VCaP (cell line): Measurements from ENCODE around the gene GALNT5.

Source experiments
- H3K27ac ChIP-seq: fragments of 450-650 bp; 2 replicates; pipeline ENCODE4 v1.5.1; 2017
- CTCF ChIP-seq: fragments of 450-650 bp; conservative IDR thresholded peaks from 2 replicates; pipeline ENCODE4 v1.5.1; 2017; ENCODE audit warnings: mild to moderate bottlenecking, moderate library complexity

Gene GALNT5

GRCh38 chr2:157227592-157227991 lies 29.9 kb upstream of the GALNT5 start:
- no peak for TF ChIP-seq CTCF
- H3K27ac ChIP-seq = no peak overlapping the region

- no peak for TF ChIP-seq CTCF
- no peak overlapping the region for H3K27ac ChIP-seq
Measured at GRCh38 chr2:157228946-157229345, 28.6 kb upstream of the GALNT5 start.

- H3K27ac ChIP-seq = no peak overlapping the region
- no peak for TF ChIP-seq CTCF
Measured at GRCh38 chr2:157229572-157229971, 27.9 kb upstream of the GALNT5 start.

- TF ChIP-seq CTCF = no peak
Measured at GRCh38 chr2:157231476-157231875, 26.0 kb upstream of the GALNT5 start.

GRCh38 chr2:157233506-157233905 lies 24.0 kb upstream of the GALNT5 start:
- TF ChIP-seq CTCF = no peak

More at GRCh38 chr2:157231476-157231875, 26.0 kb upstream of the GALNT5 start:
- H3K27ac ChIP-seq = no peak overlapping the region

GRCh38 chr2:157236404-157236803 lies 21.1 kb upstream of the GALNT5 start:
- TF ChIP-seq CTCF = no peak
- H3K27ac ChIP-seq = no peak overlapping the region

More at GRCh38 chr2:157233506-157233905, 24.0 kb upstream of the GALNT5 start:
- H3K27ac ChIP-seq = no peak overlapping the region

GRCh38 chr2:157238296-157238695 lies 19.2 kb upstream of the GALNT5 start:
- no peak for TF ChIP-seq CTCF
- no peak overlapping the region for H3K27ac ChIP-seq

GRCh38 chr2:157244691-157245090 lies 12.8 kb upstream of the GALNT5 start:
- TF ChIP-seq CTCF = no peak
- H3K27ac ChIP-seq = no peak overlapping the region
